Stimulated activated CD8-positive, alpha-beta memory T cell treated with anti-CD3 and anti-CD28 coated beads, Interleukin-15, amount 100 ng/mL, for 4 hours (primary cell): ENCODE measurements around the gene ARAP2.

Source experiments
- DNase-seq, 2 donors: peaks; one replicate each; pipeline ENCODE4 v3.0.0-alpha.2; 2020; ENCODE audit warnings: low read depth in 2 of 2

The ARAP2 gene

GRCh38 chr4:36111172-36111571, 133.1 kb downstream of the ARAP2 start:
- no peak for DNase-seq

- DNase-seq, result no peak
Observed at GRCh38 chr4:36099509-36099908, 144.8 kb downstream of the ARAP2 start.

- DNase-seq, result no peak
Observed at GRCh38 chr4:36094995-36095394, 149.3 kb downstream of the ARAP2 start.

- DNase-seq, result no peak
Observed at GRCh38 chr4:36091997-36092396, 152.3 kb downstream of the ARAP2 start.

GRCh38 chr4:36088542-36088941, 155.8 kb downstream of the ARAP2 start:
- no peak for DNase-seq

GRCh38 chr4:36086261-36086786, 158.0 kb downstream of the ARAP2 start:
- DNase-seq, result no peak

GRCh38 chr4:36082817-36083216, 161.5 kb downstream of the ARAP2 start:
- no peak for DNase-seq

- no peak for DNase-seq
Observed at GRCh38 chr4:36081185-36081584, 163.1 kb downstream of the ARAP2 start.

- DNase-seq, result no peak
Observed at GRCh38 chr4:36079666-36080065, 164.6 kb downstream of the ARAP2 start.

GRCh38 chr4:36078319-36078718, 166.0 kb downstream of the ARAP2 start:
- DNase-seq, result no peak

GRCh38 chr4:36072529-36072928, 171.8 kb downstream of the ARAP2 start:
- DNase-seq, result no peak

GRCh38 chr4:36067116-36067515, 177.2 kb downstream of the ARAP2 start:
- no peak for DNase-seq

GRCh38 chr4:36065274-36065871, 178.9 kb downstream of the ARAP2 start:
- DNase-seq, result no peak

GRCh38 chr4:36064117-36064516, 180.2 kb downstream of the ARAP2 start:
- no peak for DNase-seq

- no peak for DNase-seq
Observed at GRCh38 chr4:36056136-36056535, 188.2 kb downstream of the ARAP2 start.

GRCh38 chr4:36054694-36055422, 189.5 kb downstream of the ARAP2 start:
- no peak for DNase-seq

- DNase-seq, result no peak
Observed at GRCh38 chr4:36053930-36054329, 190.4 kb downstream of the ARAP2 start.

- no peak for DNase-seq
Observed at GRCh38 chr4:36051634-36052033, 192.7 kb downstream of the ARAP2 start.

- DNase-seq, result no peak
Observed at GRCh38 chr4:36046026-36046425, 198.3 kb downstream of the ARAP2 start.

GRCh38 chr4:36043901-36044300, 200.4 kb downstream of the ARAP2 start:
- DNase-seq, result no peak

GRCh38 chr4:36043241-36043640, 201.1 kb downstream of the ARAP2 start:
- no peak for DNase-seq

- DNase-seq, result no peak
Observed at GRCh38 chr4:36042122-36042970, 202.0 kb downstream of the ARAP2 start.
